Stimulated activated CD4-positive, alpha-beta T cell treated with anti-CD3 and anti-CD28 coated beads, Interleukin-2, amount 100 ng/mL, for 24 hours (primary cell): Measurements from ENCODE around the gene SPAG4.
A peak's percentile ranks its signal among the peaks of the same experiment; 100 is the strongest.

Experiments used
- DNase-seq, 2 donors: peaks; one replicate each; pipeline ENCODE4 v3.0.0-alpha.2; 2020

Gene SPAG4, protein sequence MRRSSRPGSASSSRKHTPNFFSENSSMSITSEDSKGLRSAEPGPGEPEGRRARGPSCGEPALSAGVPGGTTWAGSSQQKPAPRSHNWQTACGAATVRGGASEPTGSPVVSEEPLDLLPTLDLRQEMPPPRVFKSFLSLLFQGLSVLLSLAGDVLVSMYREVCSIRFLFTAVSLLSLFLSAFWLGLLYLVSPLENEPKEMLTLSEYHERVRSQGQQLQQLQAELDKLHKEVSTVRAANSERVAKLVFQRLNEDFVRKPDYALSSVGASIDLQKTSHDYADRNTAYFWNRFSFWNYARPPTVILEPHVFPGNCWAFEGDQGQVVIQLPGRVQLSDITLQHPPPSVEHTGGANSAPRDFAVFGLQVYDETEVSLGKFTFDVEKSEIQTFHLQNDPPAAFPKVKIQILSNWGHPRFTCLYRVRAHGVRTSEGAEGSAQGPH

DNA sequence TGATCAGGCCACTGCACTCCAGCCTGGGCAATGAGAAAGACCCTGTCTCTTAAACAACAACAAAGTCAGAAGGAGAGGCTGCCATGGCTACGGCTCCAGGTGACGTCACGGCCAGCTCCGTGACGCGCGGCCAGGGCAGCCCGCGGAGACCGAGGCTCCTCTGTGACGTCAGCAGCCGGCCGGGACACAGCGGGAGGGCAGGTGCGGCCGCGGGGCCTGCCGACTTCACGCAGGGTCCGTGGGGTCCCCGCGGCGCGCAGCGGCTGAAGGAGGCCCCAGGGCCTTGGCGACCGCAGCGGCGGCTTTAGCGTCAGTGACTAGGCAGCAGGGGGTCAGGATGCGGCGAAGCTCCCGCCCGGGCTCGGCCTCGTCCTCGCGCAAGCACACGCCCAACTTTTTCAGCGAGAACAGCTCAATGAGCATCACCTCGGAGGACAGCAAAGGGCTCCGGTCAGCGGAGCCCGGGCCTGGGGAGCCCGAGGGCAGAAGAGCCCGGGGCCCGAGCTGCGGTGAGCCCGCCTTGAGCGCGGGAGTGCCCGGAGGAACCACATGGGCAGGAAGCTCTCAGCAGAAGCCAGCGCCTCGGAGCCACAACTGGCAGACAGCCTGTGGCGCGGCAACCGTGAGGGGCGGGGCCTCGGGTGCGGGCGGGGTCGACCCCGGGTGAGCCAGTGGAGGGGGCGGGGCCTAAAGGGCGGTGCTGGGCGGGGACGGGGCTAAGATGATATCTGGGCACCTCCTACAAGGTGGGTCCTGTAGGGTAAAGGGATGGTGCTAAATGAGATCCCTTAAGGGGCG, at the start of gene SPAG4:
Gene SPAG4, plus strand, starts transcription at position 163 of the 798 bp plus-strand sequence. Its CDS starts 175 bp downstream, at position 338.
- peak; percentile 100 for DNase-seq

DNA sequence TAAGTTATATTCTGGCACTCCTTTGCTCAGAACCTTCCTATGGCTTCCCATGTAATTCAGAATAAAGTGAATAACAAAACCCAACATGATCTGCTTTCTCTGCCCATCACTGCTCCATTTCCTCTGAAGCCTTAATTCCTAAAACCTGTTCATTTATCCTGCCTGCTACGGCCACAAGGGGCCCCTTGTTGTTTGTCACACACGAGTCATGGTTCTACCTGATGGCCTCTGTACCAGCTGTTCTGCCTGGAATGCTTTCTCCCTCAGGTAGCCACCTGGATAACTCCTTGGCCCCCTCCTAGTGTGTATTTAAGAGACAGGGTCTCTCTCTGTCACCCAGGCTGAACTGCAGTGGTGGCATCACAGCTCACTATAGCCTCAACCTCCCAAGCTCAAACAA, 47.0 kb upstream of the SPAG4 start:
- no peak for DNase-seq

DNA sequence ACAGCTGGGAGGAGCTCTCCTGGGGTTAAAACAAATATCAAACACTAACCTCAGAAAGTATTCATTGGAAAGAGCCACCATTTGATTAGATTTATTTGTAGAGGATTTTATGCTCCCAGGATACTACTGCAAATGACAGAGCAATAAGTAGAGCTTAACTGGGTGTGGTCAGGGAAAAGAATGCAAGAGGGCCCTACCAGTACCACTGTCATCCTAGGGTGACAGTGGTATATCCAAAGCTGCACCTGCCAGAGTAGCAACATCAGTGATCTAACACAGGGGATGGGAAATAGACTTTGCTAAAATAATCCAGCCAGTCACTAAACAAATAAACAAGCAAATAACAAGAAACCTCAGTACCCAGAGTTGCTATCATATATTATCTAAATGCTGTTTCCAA, 44.1 kb upstream of the SPAG4 start:
- no peak for DNase-seq

DNA sequence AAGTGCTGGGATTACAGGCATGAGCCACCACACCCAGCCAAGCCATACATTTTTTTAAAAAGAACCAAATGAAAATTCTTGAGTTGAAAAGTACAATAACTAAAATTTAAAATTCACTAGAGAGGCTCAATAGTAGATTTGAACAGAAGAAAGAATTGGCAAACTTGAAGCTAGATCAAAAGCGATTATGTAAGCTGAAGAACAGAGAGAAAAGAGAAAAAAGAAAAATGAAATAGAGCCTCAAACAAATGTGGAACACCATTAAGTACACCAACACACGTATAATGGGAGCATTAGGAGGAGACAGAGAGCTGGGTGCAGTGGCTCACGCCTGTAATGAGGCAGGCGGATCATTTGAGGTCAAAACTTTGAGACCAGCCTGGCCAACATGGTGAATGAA, 42.8 kb upstream of the SPAG4 start:
- no peak for DNase-seq

DNA sequence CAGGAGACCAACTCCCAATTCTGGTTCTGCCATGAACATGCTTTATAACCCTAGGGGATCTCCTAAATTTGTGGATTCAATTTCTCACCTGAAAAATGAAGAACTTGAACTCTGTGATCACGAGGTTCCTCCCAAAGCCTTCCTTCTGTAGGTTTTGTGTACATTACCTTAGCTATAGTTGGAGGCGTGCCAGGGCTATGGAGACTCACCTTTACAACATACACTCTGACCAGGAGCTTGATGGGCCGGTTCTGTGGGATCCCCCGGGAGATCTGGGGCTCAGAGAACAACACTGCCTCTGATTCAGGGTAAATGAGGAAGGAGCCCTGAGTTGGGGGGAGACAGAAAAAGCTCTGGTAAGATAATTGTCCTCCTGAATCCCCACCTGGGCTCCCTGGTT, 39.7 kb upstream of the SPAG4 start:
- no peak for DNase-seq

DNA sequence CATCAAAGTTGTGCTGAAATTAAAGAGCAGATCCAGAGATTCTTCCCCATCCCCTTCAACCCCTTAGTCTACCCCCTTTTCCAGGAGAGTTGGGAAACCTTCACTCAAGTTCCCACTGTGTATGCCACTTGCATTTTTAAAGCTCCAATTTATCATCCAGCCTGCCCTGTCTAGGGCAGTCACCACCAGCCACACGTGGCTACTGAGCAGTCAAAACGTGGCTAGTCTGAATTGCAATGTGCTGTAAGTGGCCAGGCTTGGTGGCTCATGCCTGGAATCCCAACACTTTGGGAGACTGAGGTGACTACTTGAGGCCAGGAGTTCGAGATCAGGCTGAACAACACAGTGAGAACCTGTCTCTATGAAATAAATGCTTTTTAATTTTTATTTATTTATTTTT, 38.8 kb upstream of the SPAG4 start:
- no peak for DNase-seq

DNA sequence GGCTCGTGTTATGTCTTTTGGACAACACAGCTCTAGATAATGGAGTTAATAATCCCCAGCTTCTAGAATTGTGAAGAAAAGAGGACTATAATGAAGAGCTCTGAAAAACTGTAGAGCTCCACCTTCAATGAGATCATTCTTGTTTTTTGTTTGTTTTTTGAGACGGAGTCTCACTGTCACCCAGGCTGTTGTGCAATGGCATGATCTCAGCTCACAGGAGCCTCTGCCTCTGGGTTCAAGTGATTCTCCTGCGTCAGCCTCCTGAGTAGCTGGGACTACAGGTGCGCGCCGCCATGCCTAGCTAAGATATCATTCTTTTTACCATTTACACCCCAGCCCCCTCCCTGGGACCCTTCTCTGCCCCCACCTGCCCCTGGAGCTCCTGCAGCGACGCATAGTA, 37.2 kb upstream of the SPAG4 start:
- no peak for DNase-seq

DNA sequence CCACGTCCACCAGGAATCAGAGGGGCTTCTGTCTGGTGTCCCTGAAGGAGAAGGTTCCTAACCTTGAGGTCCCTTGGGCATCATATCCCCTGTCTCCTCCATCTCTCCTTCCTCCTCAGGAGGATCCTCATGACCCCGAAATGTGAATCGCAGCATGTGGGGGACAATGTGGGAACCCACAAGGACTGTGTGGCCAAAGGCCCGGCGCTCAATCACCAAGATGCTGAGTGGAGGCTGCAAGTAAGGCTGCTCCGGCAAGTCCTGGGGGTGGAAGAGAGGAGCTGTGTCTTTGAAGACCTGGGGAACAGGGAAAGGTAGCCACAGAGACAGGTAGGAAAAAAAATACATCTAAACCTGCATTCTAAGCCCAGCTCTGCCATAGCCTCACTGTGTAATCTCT, 36.4 kb upstream of the SPAG4 start:
- no peak for DNase-seq

DNA sequence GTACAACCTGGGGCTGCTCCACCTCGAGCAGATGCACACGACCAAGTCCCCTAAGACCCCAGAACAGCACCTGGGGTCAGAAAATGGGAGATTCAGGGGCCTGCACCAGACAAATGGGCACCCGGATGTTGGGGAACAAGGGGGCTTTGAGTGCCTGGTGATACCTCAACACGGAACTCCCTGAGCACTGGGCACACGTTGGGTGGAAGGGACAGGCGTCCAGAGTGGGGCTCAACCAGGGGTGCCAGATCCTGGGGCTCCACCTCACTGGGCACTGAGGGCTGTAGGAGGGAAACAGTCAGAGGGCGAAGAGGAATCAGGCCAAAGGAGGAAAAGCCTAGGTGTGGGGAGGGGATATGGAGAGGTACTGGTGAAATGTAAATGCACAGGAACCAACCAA, 33.5 kb upstream of the SPAG4 start:
- DNase-seq, result no peak

DNA sequence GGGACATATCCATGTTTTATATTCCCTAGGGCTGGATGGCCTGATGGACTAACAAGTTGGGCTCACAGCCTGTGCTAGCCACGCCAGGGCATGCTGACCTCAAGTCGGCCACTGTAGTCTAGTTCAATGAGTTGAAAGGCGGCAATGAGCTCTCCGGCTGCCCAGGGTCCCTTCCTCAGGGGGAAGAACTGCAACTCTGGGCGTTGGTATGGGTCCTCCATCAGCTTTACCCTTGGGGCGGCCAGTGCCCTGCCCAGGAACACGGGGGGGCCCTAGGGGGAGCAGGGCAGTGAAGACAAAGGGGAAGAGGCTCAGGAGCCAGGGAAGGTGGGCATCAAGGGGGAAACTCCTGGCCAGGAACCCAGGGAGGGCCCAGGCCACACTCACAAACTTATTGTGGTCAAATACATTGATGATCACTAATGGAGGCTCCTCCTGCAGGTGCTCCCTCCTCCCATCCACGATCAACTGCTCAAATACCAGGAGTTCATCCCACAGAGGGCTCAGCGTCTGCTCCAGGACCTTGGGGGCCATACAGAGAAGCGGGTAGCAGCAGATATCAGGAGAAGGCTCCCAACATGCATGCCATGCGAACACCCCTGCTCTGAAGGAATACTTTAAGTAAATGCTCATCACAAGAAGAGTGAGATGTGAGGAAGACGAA, 32.8 kb upstream of the SPAG4 start:
- no peak for DNase-seq

DNA sequence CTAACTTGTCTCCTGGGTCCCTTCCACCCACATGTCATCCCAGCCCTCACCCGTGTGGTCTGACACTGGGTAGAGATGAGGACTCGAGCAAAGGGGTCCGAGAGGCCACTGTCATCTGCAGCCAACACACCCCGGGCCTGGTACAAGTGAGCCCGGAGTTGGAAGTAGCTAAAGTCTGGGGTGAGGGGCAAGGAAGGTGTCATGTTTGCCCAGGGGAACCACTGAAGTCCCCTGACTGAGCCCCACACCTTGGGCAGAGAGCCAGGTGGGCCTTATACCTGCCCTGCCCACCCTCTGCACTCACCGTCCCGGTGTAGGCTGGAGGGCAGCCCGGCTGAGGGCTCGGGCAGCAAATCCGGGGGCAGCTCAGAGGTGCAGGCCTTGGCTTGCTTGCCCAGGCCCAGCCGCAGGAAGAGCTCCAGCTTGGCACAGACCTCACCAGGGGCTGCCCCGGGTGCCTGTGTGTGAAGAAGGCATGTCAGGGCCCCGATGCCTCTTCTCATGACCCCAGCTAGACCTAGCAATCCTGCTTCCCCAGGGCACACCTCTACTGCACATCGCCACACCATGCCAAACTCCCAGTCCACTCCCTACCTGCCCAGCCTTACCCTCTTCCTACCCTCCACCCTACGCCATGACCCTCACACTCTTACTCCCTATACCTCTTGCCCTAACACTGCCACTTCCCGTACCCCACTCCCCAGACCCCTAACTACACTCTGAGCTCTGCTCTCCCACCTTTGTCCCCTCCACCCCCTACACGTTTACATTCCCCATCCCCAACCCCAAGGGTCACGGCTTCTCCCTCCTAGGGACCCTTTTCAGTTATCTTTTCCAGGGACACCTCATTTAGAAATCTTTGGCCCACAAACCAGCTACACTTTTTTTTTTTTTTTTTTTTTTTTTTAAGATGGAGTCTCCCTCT, 31.7 kb upstream of the SPAG4 start:
- DNase-seq, result no peak

DNA sequence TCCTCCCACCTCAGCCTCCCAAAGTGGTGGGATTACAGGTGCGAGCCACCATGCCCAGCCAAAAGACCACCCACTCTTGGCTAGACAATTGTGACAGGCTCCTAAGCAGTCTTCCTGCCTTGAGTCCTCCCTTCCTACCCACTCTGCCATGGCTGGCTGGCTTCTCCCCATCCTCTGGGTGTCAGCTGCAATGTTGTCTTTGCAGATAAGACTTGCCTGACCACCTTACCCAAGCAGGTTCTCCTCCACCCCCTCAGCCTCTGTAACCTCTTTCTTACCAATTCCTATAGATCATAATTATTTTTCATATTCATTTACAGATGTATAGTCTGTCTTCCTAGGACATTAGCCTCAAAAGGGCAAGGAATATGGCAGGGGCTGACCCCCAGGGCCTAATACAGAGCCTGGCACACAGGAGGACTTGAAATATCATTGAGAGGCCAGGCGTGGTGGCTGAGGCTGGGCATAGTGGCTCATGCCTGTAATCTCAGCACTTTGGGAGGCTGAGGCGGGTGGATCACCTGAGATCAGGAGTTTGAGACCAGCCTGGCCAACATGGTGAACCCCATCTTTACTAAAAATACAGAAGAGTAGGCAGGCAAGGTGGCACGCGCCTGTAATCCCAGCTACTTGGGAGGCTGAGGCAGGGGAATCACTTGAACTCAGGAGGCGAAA, 28.7 kb upstream of the SPAG4 start:
- DNase-seq, result no peak

DNA sequence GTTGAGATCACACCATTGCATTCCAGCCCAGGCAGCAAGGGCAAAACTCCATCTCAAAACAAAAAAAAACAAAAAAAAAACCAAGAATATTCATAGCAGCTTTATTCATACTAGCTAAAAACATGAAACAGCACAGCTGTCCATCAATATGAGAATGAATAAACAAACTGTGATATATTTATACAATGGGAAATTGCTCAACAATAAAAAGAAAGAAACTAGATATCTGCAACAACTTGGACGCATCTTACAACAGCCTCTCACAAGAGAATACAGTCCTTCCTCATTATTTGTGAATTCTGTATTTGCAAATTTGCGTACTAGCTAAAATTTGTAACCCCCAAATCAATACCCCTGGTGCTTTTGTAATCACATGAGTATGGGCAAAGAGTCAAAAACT, 28.2 kb upstream of the SPAG4 start:
- DNase-seq, result no peak

DNA sequence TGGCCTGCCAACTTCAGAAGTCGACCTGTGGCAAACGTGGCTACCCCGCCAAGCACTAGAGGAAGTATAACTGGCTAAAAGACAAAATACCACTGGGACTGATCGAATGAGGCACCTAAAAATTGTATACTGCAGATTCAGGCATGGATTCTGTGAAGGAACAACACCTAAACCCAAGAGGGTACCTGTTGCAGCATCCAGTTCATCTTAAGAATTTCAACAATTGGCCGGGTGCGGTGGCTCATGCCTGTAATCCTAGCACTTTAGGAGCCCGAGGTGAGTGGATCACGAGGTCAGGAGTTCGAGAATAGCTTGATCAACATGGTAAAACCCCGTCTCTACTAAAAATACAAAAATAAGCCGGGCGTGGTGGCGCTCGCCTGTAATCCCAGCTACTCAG, 27.2 kb upstream of the SPAG4 start:
- DNase-seq, result no peak

DNA sequence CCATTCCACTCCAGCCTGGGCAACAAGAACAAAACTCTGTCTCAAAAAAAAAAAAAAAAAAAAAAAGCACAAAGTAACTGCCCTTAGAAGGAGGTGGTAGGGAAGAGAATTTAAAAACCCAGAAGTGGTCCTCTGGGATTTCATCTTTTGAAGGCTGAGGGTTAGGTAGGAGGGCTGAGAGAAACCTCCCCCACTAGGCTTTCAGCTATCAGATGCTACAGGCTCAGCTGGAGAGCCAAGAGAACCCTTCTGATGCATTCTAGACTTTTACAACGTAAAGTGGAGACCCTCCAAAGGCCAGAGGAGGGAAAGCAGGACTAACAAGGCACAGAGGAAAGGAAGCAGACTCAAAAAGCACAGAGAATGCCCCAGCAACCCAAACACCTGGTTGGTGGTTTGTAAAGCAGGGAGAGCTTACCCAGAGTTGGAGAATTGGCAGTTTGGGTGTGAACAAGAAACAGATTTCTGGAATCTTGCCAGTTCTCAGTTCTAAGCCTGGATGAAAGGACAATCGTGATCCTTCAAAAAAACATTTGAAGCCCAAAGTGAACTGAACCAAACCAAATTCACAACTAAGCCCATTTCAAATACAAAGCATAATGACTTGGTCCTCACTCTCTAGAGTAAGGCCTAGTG, 23.2 kb upstream of the SPAG4 start:
- no peak for DNase-seq

DNA sequence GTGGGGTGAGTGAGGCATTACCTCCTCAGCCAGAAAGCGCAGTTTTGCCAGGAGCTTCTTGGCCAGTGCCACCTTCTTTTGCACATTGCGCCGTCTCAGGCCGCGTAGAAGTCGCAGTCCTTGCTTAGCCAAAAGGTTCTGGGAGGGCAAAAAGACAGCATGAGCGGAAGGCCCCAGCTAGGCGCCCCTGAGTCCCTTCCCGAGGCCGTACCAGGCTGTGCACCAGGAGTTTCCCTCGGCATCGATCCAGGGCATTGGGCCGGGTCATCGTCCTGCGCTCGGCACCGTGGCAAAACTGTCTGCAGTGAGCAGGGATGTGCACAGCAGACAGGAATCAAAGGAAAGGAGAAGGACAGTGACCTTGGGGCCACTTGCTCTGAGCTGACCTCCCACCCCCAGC, 20.2 kb upstream of the SPAG4 start:
- DNase-seq, result no peak

DNA sequence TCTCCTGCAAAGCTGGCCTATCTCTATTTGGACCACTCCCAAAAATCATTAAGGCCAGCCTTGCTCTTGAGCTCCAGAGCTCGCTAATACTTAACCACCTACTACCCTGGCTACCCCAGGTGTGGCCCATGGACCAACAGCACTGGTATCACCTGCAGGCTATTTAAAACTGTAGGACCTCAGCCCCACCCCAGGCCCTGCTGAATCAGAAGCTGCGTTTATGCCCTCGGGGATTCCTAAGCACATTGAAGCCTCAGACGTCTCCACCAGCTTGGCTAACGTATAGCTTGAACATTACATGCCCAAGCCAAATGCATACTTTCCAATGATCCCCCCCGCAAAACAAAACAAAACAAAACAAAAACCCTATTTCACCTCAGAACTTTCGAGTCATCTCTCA, 19.7 kb upstream of the SPAG4 start:
- no peak for DNase-seq

DNA sequence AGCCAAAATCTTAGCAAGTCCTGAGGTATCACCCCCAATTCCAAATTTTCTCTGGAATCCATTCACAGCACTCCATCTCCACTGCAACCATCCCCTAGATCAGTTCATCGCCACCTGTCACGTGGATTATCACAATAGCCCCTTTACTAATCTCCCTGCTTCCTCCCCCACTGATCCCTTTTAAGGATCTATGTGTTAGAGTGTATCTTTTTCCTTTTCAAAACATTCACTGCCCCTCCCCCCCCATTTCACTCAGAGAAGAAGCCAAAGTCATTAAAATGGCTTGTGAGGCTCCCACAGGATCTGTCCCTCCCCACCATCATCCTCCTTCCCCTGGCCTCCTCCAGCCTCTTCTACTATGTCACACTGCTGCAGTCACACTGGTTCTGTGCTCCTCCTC, 18.4 kb upstream of the SPAG4 start:
- no peak for DNase-seq

DNA sequence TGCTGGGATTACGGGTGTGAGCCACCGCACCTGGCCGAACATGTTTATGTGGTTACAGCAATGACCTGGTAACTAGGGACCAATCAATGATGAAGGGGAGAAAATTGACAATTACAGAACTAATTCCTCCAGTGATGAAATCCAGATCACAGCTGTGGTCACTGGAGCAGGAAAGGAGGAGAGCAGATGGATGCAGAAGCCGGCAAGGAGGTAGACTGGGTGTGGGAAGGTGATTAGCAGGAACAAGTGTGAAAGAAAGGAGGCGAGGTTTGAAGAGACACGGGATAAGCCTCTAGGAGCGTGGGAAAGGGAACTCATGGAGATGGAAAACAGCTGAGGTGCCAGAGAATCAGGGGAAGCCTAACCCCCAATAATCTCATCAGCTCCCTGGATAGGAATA, 17.2 kb upstream of the SPAG4 start:
- DNase-seq, result no peak

DNA sequence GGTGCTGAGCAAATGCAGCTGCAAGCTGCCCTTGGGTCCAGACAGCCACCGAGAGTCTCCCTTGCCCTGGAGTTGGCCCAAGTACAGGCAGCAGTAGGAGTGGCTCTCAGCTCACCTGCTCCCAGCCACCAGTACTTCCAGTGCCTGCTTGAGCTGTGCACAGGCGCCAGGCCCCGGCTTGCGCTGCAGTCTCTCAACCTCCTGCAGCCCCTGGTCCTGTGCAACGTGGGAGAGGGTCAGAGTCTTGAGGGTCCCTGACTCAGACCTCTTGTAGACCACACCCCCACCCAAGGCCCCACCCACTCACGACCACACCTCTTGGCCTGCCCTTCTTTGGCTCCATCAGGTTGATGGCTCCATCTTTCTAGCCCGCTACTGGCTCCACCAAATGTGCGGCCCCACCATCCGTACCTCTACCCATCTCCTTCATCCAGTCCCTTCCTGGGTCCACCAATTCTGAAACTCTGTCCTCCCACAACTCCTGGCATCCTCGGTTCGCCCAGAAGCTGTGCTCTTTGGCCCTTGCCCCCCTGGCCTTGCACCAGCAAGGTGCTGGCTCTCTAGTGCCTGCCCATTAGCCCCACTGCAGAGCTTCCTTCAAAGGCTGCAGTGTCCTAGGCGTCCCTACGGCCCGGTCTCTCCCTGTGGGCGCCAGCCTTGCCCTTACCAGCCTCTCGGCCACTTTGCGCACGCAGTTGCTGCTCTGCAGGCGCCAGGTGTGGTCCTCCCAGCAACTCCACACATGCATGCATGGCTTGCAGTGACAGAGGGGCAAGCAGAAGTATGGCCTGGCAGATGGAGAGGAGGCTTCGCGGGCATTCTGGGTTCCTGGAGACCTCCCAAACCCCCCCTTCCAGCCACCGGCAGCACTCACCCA, 16.5 kb upstream of the SPAG4 start:
- no peak for DNase-seq

DNA sequence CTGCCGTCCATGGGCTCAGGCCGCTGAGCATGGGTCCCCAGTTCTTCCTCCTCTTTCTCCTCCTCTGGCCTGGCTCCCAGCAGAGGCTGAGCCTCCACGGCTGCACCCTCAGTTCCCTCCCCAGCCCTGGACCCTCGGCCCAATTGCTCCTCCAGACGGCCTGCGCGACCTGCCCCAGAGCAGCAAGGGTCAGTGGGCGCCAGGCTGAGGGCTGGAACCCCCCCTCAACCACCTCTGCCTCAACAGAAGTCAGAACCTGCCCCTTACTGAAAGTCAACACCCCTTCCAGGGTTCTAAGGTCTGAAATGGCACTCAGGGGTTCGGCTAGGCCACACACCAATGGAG, 15.9 kb upstream of the SPAG4 start:
- DNase-seq, result no peak
